ENCODE measurements around the gene TXNL4B. TPM values are rescaled to one million over a fixed set of nuclear protein-coding genes. Genes with fewer than 3 reads are reported as not detected.

The TXNL4B gene
- total and polyA plus RNA-seq, 9 of the 15 experiments (the other 6 are each of a cell fraction or from before 2014, with no cell fraction given): 11.9 to 38.0 (median 22.3) TPM

GRCh38 chr16:72092832-72093447, 480 bp downstream of the TXNL4B start (continued):
- TF ChIP-seq NKRF (IDR thresholded peaks at IDR 0.05; ENCODE audit: borderline replicate concordance): peak; percentile 87; the same call in 1 of the 2 replicates
- no peak for TF ChIP-seq STAT5B (CRISPR knock-in tag; IDR thresholded peaks at IDR 0.05)
- TF ChIP-seq DPF2 (IDR thresholded peaks at IDR 0.05): 0 out of 2 replicates have a peak, but pooled peaks have one; percentile 9
- TF ChIP-seq ZNF518B (CRISPR knock-in tag; IDR thresholded peaks at IDR 0.05): no peak
- no peak for TF ChIP-seq KLF1 (tag; IDR thresholded peaks at IDR 0.05)
- TF ChIP-seq HDAC2 (IDR thresholded peaks at IDR 0.05): 0 out of 2 replicates have a peak, but pooled peaks have one; percentile 37
- no peak for TF ChIP-seq KHSRP (IDR thresholded peaks at IDR 0.05)
- no peak for TF ChIP-seq NFIC (IDR thresholded peaks at IDR 0.05)
- peak; percentile 29; the same call in 1 of the 2 replicates for TF ChIP-seq ZNF121 (CRISPR knock-in tag; conservative IDR thresholded peaks at IDR 0.05)
- TF ChIP-seq FOXP1 (CRISPR knock-in tag; IDR thresholded peaks at IDR 0.05): no peak
- TF ChIP-seq PKNOX1 (IDR thresholded peaks at IDR 0.05): peak; percentile 93
- TF ChIP-seq MCM5 (IDR thresholded peaks at IDR 0.05; ENCODE audit: low read depth): no peak
- TF ChIP-seq ZNF57 (CRISPR knock-in tag; IDR thresholded peaks at IDR 0.05): no peak
- no peak for TF ChIP-seq ILK (tag; IDR thresholded peaks at IDR 0.05; ENCODE audit: borderline replicate concordance, low read depth)
- no peak for TF ChIP-seq SMARCB1 (IDR thresholded peaks at IDR 0.05; ENCODE audit: insufficient read length, low read depth)
- TF ChIP-seq ZC3H8 (IDR thresholded peaks at IDR 0.05): no peak
- TF ChIP-seq RBM25 (IDR thresholded peaks at IDR 0.05; ENCODE audit: low read depth, low read length, severe bottlenecking): peak; percentile 50
- TF ChIP-seq HMGN3 (IDR thresholded peaks at IDR 0.05; ENCODE audit: borderline replicate concordance, extremely low read depth, insufficient read length, low read depth, low read length): peak; percentile 36
- no peak for TF ChIP-seq DACH1 (IDR thresholded peaks at IDR 0.05; ENCODE audit: partially characterized antibody)
- peak in 1 of 2 experiments; percentile 86; a peak in 1 of 4 replicates for TF ChIP-seq HDAC1 (IDR thresholded peaks at IDR 0.05)
- no peak for TF ChIP-seq ZNF175 (CRISPR knock-in tag; IDR thresholded peaks at IDR 0.05; ENCODE audit: low read depth)
- 0 out of 2 replicates have a peak, but pooled peaks have one; percentile 46 for TF ChIP-seq ZNF12 (CRISPR knock-in tag; IDR thresholded peaks at IDR 0.05)
- no peak for TF ChIP-seq SNRNP70 (optimal IDR thresholded peaks at IDR 0.05; ENCODE audit: low read depth, low read length)
- no peak for TF ChIP-seq NR2C1 (IDR thresholded peaks at IDR 0.05)
- TF ChIP-seq NR2C1 (tag; IDR thresholded peaks at IDR 0.05): no peak
- TF ChIP-seq STAG1 (CRISPR knock-in tag; IDR thresholded peaks at IDR 0.05; ENCODE audit: borderline replicate concordance): no peak
